GM12878 (cell line): ENCODE data around the gene FN1. TPM values are rescaled to one million over a fixed set of nuclear protein-coding genes. Genes with fewer than 3 reads are reported as not detected.
A peak's percentile ranks its signal among the peaks of the same experiment; 100 is the strongest.

Source experiments
- ATAC-seq: fragments of 200-7000 bp; cut with Tn5 transposase; 3 replicates; pipeline ENCODE4 v1.9.1; 2020; ENCODE audit warnings: mild to moderate bottlenecking, moderate library complexity
- BruUV-seq: library from RNA; stranded (reverse); fragments of 400-500 nt; replicated peaks from 2 replicates; lab custom pipeline; 2021; lab: Mats Ljungman, UMichigan
- CTCF ChIA-PET: fragments of 300-600 bp; sonication (Branson Sonifier 250); formaldehyde crosslinking; extraction: SDS; loops from one replicate; lab custom pipeline; 2021; ENCODE audit warnings: inconsistent platforms; lab: Yijun Ruan, JAX
- POLR2A ChIA-PET: fragments of 350-600 bp; formaldehyde crosslinking; extraction: SDS; loops from one replicate; lab custom pipeline; 2021; ENCODE audit warnings: inconsistent platforms; lab: Charles Lee
- RAD21 ChIA-PET: fragments of 300-600 bp; sonication (Branson Sonifier 250); formaldehyde crosslinking; loops from one replicate; lab custom pipeline; 2023; ENCODE audit warnings: antibody characterized with exemption; ENCODE audit not compliant: unreplicated experiment; lab: Charles Lee
- SMC1A ChIA-PET: fragments of 300-600 bp; sonication (Branson Sonifier 250); formaldehyde crosslinking; loops from one replicate; lab custom pipeline; 2023; ENCODE audit not compliant: unreplicated experiment, uncharacterized antibody; lab: Charles Lee
- DNase-seq: peaks from one replicate; pipeline ENCODE4 v3.0.0-alpha.2; 2011; ENCODE audit warnings: low read depth, low spot score
- FAIRE-seq: peaks from 3 replicates; lab custom pipeline; 2011; peaks lifted over from hg19 to GRCh38; lab: Jason Lieb, UNC
- H2AFZ ChIP-seq: 2 replicates; pipeline ENCODE4 v1.6.0; 2011; ENCODE audit warnings: low read depth, low read length, control low read depth; ENCODE audit not compliant: control insufficient read depth
- H3K27ac ChIP-seq: 2 replicates; pipeline ENCODE4 v1.5.1; 2011; ENCODE audit warnings: control low read depth; ENCODE audit not compliant: control insufficient read depth, insufficient read depth
- H3K27me3 ChIP-seq, 2 experiments: replicated peaks in 1 of 2; 2 replicates each; pipeline versions ENCODE4 v1.6.0 to v1.6.1; 2011; ENCODE audit warnings: low read length in 1 of 2; ENCODE audit not compliant: control insufficient read depth in 2 of 2, insufficient read depth in 2 of 2
- H3K36me3 ChIP-seq, 2 experiments: 2 replicates each; pipeline ENCODE4 v1.5.1; 2011; ENCODE audit warnings: low read length in 1 of 2; ENCODE audit not compliant: control insufficient read depth in 2 of 2, insufficient read depth in 2 of 2
- H3K4me1 ChIP-seq: 2 replicates; pipeline ENCODE4 v1.6.1; 2011; ENCODE audit warnings: mild to moderate bottlenecking, low read length, moderate library complexity, mixed read lengths; ENCODE audit not compliant: control insufficient read depth, insufficient read depth
- H3K4me2 ChIP-seq: 2 replicates; pipeline ENCODE4 v1.6.0; 2011; ENCODE audit warnings: control low read depth; ENCODE audit not compliant: control insufficient read depth, insufficient read depth
- H3K4me3 ChIP-seq: fragments of 200-600 bp; sonication (generic); 2 replicates; pipeline ENCODE4 v1.5.1; 2016
- H3K79me2 ChIP-seq: 2 replicates; pipeline ENCODE4 v1.6.0; 2011; ENCODE audit warnings: low read length; ENCODE audit not compliant: control insufficient read depth, insufficient read depth
- H3K9ac ChIP-seq: 2 replicates; pipeline ENCODE4 v1.8.0; 2011; ENCODE audit warnings: low read length, control low read depth, mixed read lengths; ENCODE audit not compliant: control insufficient read depth, insufficient read depth
- H3K9me3 ChIP-seq: replicated peaks from 3 replicates; pipeline ENCODE4 v1.5.1; 2011; ENCODE audit warnings: mild to moderate bottlenecking, low read length; ENCODE audit not compliant: control insufficient read depth, insufficient read depth
- H4K20me1 ChIP-seq: 2 replicates; pipeline ENCODE4 v1.6.0; 2011; ENCODE audit not compliant: control insufficient read depth, insufficient read depth
- ATF7 ChIP-seq: fragments of 450-650 bp; IDR thresholded peaks from 2 replicates; pipeline ENCODE4 v1.6.1; 2016; ENCODE audit warnings: low read depth, mild to moderate bottlenecking
- BACH1 ChIP-seq: fragments of 450-650 bp; IDR thresholded peaks from 2 replicates; pipeline ENCODE4 v1.6.1; 2017; ENCODE audit warnings: mild to moderate bottlenecking, borderline replicate concordance
- BCL11A ChIP-seq: IDR thresholded peaks from 2 replicates; pipeline ENCODE4 v1.6.1; 2011; ENCODE audit warnings: low read depth, low read length
- BRCA1 ChIP-seq: IDR thresholded peaks from 2 replicates; pipeline ENCODE4 v1.6.1; 2011; ENCODE audit warnings: low read depth, low read length, improper control_type of control experiment
- CHD1 ChIP-seq: IDR thresholded peaks from 2 replicates; pipeline ENCODE4 v1.6.1; 2012; ENCODE audit warnings: low read depth, low read length, improper control_type of control experiment
- EED ChIP-seq: sonication (generic); IDR thresholded peaks from 2 replicates; pipeline ENCODE4 v1.6.1; 2016; ENCODE audit warnings: antibody characterized with exemption, low read depth
- EP300 ChIP-seq, 2 experiments: fragments of 150-350 bp in 1 of 2; IDR thresholded peaks; 2 replicates each; pipeline ENCODE4 v1.6.1; 2011 to 2012; ENCODE audit warnings: low read depth in 2 of 2, low read length in 2 of 2, borderline replicate concordance in 1 of 2, improper control_type of control experiment in 1 of 2, inconsistent platforms in 1 of 2; ENCODE audit not compliant: control insufficient read depth in 1 of 2
- ESRRA ChIP-seq: IDR thresholded peaks from 2 replicates; pipeline ENCODE4 v1.6.1; 2012; ENCODE audit warnings: mild to moderate bottlenecking, low read length, improper control_type of control experiment
- HDAC6 ChIP-seq: fragments of 200-600 bp; sonication (generic); IDR thresholded peaks from one replicate; pipeline ENCODE4 v1.8.0; 2017; ENCODE audit warnings: antibody characterized with exemption; ENCODE audit not compliant: unreplicated experiment
- KAT2A ChIP-seq: conservative IDR thresholded peaks from 2 replicates; pipeline ENCODE4 v1.6.1; 2011; ENCODE audit warnings: low read depth, low read length; ENCODE audit not compliant: control insufficient read depth
- RAD21 ChIP-seq: IDR thresholded peaks from 2 replicates; pipeline ENCODE4 v1.6.1; 2011; ENCODE audit warnings: mild to moderate bottlenecking, low read depth, low read length, moderate library complexity; ENCODE audit not compliant: insufficient read depth
- RUNX3 ChIP-seq: IDR thresholded peaks from 2 replicates; pipeline ENCODE4 v1.6.1; 2012; ENCODE audit warnings: low read length, inconsistent platforms
- SIN3A ChIP-seq: IDR thresholded peaks from 2 replicates; pipeline ENCODE4 v1.6.1; 2012; ENCODE audit warnings: low read depth, low read length, improper control_type of control experiment
- SMAD1 ChIP-seq: fragments of 450-650 bp; IDR thresholded peaks from 2 replicates; pipeline ENCODE4 v1.6.1; 2018; ENCODE audit warnings: mild to moderate bottlenecking, low read depth; ENCODE audit not compliant: partially characterized antibody
- STAT1 ChIP-seq: fragments of 450-650 bp; conservative IDR thresholded peaks from 2 replicates; pipeline ENCODE4 v1.6.1; 2014; ENCODE audit warnings: antibody characterized with exemption, mild to moderate bottlenecking
- ZBED1 ChIP-seq: IDR thresholded peaks from 2 replicates; pipeline ENCODE4 v1.6.1; 2016; ENCODE audit warnings: borderline replicate concordance
- WGBS: methylation state at CpG from one replicate; pipeline ENCODE4 v1.1.6; 2016; ENCODE audit warnings: low lambda C conversion rate; ENCODE audit not compliant: insufficient replicate concordance, insufficient coverage; ENCODE audit errors: missing lambda C conversion rate; 5-methylcytosine and 5-hydroxymethylcytosine counted together
- in situ Hi-C: fragments of 300-500 bp; cut with MboI; formaldehyde crosslinking; loops from 9 replicates; pipeline ENCODE4 v1.14.3; 2018; ENCODE audit warnings: mixed read lengths
- intact Hi-C: fragments of 100-400 bp; cut with micrococcal nuclease; formaldehyde crosslinking; loops from one replicate; pipeline ENCODE4 v1.14.2; 2022; ENCODE audit not compliant: unreplicated experiment
- polyA plus RNA-seq, 11 experiments: library from polyadenylated mRNA; depleted of rRNA in 4 of 11; unstranded in 6 of 11; stranded (reverse) in 5 of 11; fragments of >200 nt; fragmentation: Nextera tagmentation in 4 of 11; fragmentation: Illumina TruSeq in 1 of 11; extraction: Ambion mirVana in 4 of 11; extraction: Trizol in 1 of 11; gene quantifications; 1 replicate in 1 of 11; 2 replicates in 10 of 11; pipeline versions ENCODE4 v1.2.1 to v1.2.3, GENCODE V29; 2011 to 2016; ENCODE audit warnings: inconsistent platforms in 2 of 11, missing spikeins in 2 of 11, low read depth in 1 of 11
- total RNA-seq, 4 experiments: library from RNA; depleted of rRNA in 3 of 4; stranded (reverse); fragments of >200 nt in 3 of 4; fragmentation: Illumina TruSeq in 1 of 4; extraction: Trizol in 1 of 4; gene quantifications; 2 replicates each; pipeline versions ENCODE4 v1.2.1 to v1.2.3, GENCODE V29; 2013 to 2021
- TF ChIP-seq, protein P1 (sequence below): fragments of 450-650 bp; IDR thresholded peaks from 2 replicates; pipeline ENCODE4 v1.6.1; 2016; ENCODE audit warnings: mild to moderate bottlenecking

Gene FN1
- total and polyA plus RNA-seq, 10 of the 15 experiments (the other 5 are each of a cell fraction or from before 2014, with no cell fraction given), result 0.60 to 9.4 (median 1.5) TPM

GRCh38 chr2:215420471-215420935 is 15.4 kb downstream of the FN1 start:
- TF ChIP-seq CHD1 (no peak), ATF7 (0 out of 2 replicates have a peak, but pooled peaks have one; percentile 24), EP300 (IDR thresholded peaks at IDR 0.05; ENCODE audit: borderline replicate concordance in 1 of 2, control insufficient read depth in 1 of 2, low read depth in 2 of 2, low read length in 2 of 2) (no peak), ESRRA (no peak)
- H3K9me3 ChIP-seq, result no peaks in the 10 kb centered on the region
- ChIA-PET SMC1A (interaction anchor here (0.7 to 1.2 kb wide), 4 partner anchors 10 to 48 kb away, joined by 3 to 4 read pairs (median 3); no protein-coding TSS in a partner anchor), POLR2A (no interaction called here), RAD21 (no interaction called here), CTCF (interaction anchor here (1.1 kb wide), 1 partner anchor 511 kb away, joined by 3 read pairs; no protein-coding TSS in a partner anchor)
- H3K4me3 ChIP-seq, result no peak overlapping the region
- no peak overlapping the region for H3K4me2 ChIP-seq
- no peaks in the 10 kb centered on the region for H3K79me2 ChIP-seq
- H3K36me3 ChIP-seq, result no peaks in the 10 kb centered on the region
- ATAC-seq (no peak), FAIRE-seq (no peak), DNase-seq (no peak)
- 0 out of 4 replicates have a peak, but pooled peaks cover 0 to 2% of the 10 kb centered on the region in 2 experiments for H3K27me3 ChIP-seq
- intact Hi-C loops (no loop called here), in situ Hi-C loops (no loop called here)
- H3K4me1 ChIP-seq, result no peaks in the 10 kb centered on the region
- WGBS, result 75% methylated on average over 8 of the region's 8 CpGs
- H2AFZ ChIP-seq, result no peak overlapping the region
- no TSS peak for BruUV-seq
- no peaks in the 10 kb centered on the region for H4K20me1 ChIP-seq
- H3K27ac ChIP-seq, result no peak overlapping the region
- H3K9ac ChIP-seq, result no peak overlapping the region

GRCh38 chr2:215419769-215420470 is 15.9 kb downstream of the FN1 start:
- H3K4me2 ChIP-seq, result no peak overlapping the region
- H3K4me1 ChIP-seq, result no peaks in the 10 kb centered on the region
- ATAC-seq (no peak), DNase-seq (no peak), FAIRE-seq (no peak)
- 0 out of 4 replicates have a peak, but pooled peaks cover 0 to 2% of the 10 kb centered on the region in 2 experiments for H3K27me3 ChIP-seq
- no TSS peak for BruUV-seq
- no peak overlapping the region for H3K4me3 ChIP-seq
- WGBS, result 31% methylated on average over 7 of the region's 7 CpGs
- H4K20me1 ChIP-seq, result no peaks in the 10 kb centered on the region
- ChIA-PET CTCF (interaction anchor here (1.1 kb wide), 1 partner anchor 511 kb away, joined by 3 read pairs; no protein-coding TSS in a partner anchor), RAD21 (interaction anchor here (0.6 to 0.9 kb wide), 2 partner anchors 12 to 108 kb away, joined by 3 to 5 read pairs; partner anchors contain the start of gene ATIC), SMC1A (interaction anchor here (0.7 to 1.3 kb wide), 4 partner anchors 10 to 47 kb away, joined by 3 to 4 read pairs (median 3); no protein-coding TSS in a partner anchor), POLR2A (interaction anchor here (1.1 kb wide), 1 partner anchor 16 kb away, joined by 3 read pairs; no protein-coding TSS in a partner anchor)
- in situ Hi-C loops (no loop called here), intact Hi-C loops (no loop called here)
- H3K79me2 ChIP-seq, result no peaks in the 10 kb centered on the region
- H3K9me3 ChIP-seq, result no peaks in the 10 kb centered on the region
- H3K27ac ChIP-seq, result no peak overlapping the region
- no peaks in the 10 kb centered on the region for H3K36me3 ChIP-seq
- no peak overlapping the region for H3K9ac ChIP-seq
- H2AFZ ChIP-seq, result no peak overlapping the region
- TF ChIP-seq KAT2A, result no peak
- TF ChIP-seq, protein P1, sequence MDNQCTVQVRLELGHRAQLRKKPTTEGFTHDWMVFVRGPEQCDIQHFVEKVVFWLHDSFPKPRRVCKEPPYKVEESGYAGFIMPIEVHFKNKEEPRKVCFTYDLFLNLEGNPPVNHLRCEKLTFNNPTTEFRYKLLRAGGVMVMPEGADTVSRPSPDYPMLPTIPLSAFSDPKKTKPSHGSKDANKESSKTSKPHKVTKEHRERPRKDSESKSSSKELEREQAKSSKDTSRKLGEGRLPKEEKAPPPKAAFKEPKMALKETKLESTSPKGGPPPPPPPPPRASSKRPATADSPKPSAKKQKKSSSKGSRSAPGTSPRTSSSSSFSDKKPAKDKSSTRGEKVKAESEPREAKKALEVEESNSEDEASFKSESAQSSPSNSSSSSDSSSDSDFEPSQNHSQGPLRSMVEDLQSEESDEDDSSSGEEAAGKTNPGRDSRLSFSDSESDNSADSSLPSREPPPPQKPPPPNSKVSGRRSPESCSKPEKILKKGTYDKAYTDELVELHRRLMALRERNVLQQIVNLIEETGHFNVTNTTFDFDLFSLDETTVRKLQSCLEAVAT, result no peak
- no peak for TF ChIP-seq RAD21
- TF ChIP-seq SMAD1, result no peak
- no peak for TF ChIP-seq SIN3A
- no peak for TF ChIP-seq EED
- no peak for TF ChIP-seq BCL11A
- TF ChIP-seq RUNX3, result no peak
- no peak for TF ChIP-seq BRCA1
- TF ChIP-seq ZBED1, result no peak
- no peak for TF ChIP-seq BACH1
- TF ChIP-seq HDAC6, result no peak
- TF ChIP-seq STAT1, result no peak
